Stimulated activated CD8-positive, alpha-beta memory T cell treated with anti-CD3 and anti-CD28 coated beads, Interleukin-2, amount 100 ng/mL, for 1 hour (primary cell): ENCODE results near the gene CTTN.

Source experiments
- DNase-seq, 2 donors: peaks; one replicate each; pipeline ENCODE4 v3.0.0-alpha.2; 2020; ENCODE audit warnings: low read depth in 2 of 2

The CTTN gene

DNA sequence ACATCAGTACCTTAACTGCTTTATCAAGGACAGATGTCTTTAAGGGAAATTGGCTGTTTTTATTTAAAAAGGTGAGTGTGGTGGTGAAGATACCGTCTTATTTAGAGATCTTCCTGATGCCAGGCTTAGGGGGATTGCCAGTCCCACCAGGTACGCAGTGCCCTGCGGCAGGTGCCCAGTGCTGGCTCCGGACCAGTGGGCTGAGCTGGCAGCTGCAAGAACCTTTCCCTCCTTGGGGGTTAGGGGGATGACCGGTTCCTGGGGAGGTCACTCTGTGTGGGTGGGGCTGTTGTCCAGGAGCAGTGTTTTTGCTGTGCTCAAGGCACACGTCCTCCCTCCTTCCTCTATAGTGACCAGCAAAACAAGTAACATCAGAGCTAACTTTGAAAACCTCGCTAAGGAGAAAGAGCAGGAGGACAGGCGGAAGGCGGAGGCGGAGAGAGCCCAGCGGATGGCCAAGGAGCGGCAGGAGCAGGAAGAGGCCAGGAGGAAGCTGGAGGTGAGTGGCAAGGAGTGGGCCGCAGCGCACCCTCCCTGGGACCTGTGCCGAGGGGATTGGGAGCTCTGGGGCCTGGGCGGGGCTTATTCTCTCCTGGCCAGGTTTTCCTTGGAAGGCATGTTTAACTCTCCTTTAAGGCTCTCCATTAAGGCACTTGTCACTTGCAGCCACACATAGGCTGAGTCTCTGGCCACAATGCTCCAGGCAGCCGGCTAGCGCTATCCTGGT, 30.5 kb downstream of the CTTN start:
- DNase-seq: no peak

GRCh38 chr11:70429428-70429705, 31.0 kb downstream of the CTTN start:
- DNase-seq: no peak

DNA sequence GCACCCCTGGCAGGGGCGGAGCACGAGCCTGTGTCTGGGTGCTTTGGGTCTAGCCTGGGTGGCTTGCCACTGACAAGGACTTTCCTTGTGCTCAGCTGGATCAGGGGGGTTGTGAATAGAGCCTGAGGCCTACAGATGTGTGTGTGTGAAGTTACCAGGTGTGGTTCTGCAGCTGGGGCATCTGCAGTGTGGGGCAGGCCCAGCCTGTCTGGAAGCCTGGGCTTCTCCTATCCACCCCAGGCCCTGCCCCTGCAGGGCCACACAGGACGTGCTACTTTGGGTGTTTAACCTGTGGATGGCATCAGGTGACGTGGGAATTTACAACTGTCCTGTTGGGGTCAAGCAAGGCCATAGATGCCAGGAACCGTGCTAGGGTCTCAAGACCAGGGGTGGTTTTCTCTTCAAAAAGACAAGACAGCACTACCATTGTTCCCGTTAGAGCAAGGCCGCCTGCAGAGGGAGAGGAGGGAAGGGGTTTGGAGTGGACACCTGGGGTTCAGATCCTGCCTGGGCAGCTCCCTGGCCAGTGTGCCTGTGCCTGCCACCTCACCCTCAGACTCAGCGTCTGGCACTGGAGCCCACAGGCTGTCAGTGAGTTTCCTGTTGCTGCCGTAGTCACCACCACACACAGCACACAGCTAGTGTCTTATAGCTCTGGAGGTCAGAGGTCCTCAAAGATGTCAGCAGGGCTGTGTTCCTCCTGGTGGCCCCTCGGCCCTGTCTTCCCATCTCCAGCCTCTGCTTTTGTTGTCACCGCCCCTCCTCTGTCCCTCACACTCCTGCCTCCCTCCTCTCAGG, 31.6 kb downstream of the CTTN start:
- no peak for DNase-seq

- DNase-seq: no peak
Measured at GRCh38 chr11:70430671-70431574, 32.6 kb downstream of the CTTN start.

- no peak for DNase-seq
Measured at GRCh38 chr11:70431611-70432010, 33.3 kb downstream of the CTTN start.

- no peak for DNase-seq
Measured at GRCh38 chr11:70432065-70432464, 33.7 kb downstream of the CTTN start.

DNA sequence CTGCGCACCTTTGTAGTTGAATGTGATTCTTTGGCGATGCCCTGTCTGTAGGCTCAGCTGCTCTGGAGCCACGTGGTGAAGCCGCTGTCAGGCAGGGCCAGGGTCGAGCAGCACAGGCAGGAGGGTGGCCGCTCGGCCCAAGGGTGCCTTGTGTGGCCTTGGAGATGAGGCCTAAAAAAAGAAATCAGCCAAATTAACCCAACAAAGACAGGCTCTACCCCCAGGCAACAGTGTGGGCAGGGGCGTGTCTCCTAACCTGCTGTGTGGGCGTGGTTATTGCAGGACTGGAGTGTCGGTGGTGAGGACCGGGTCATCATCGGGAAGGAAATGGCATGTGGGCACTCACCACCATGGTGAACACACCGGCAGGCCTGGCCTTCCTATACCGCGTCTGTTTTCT, 34.3 kb downstream of the CTTN start:
- DNase-seq: no peak

DNA sequence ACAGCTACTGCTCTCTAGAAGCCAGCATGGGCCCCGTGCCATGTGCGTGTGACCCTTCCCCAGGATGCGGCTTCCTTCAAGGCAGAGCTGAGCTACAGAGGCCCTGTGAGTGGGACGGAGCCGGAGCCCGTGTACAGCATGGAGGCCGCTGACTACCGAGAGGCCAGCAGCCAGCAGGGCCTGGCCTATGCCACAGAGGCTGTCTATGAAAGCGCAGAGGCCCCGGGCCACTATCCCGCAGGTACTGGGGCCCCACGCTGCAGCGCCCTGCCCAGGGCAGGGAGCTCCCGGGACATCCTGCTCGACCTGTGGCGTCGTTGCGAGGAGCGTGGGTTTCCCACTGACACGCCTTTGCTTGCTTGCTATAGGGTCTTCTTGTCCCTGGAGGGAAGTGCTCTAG, 34.7 kb downstream of the CTTN start:
- no peak for DNase-seq

DNA sequence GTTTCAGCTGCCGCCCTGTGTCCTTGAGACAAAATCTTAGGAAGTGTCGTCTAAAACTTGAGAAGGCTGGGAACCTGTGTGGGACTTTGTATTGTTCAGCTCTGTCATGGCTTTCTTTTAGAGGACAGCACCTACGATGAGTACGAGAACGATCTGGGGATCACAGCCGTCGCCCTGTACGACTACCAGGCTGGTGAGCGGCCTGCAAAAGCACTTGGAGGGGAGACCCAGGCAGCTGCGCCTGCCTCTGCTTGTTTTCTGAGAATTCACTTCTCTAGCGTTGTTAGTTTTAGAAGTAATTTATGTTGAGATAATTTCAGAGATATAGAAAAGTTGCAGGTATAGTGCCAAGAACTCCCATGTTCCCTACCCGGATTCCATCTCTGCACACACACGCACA, 35.2 kb downstream of the CTTN start:
- DNase-seq: no peak

- DNase-seq: no peak
Measured at GRCh38 chr11:70433966-70434812, 35.9 kb downstream of the CTTN start.

GRCh38 chr11:70434813-70435278, 36.5 kb downstream of the CTTN start:
- no peak for DNase-seq

DNA sequence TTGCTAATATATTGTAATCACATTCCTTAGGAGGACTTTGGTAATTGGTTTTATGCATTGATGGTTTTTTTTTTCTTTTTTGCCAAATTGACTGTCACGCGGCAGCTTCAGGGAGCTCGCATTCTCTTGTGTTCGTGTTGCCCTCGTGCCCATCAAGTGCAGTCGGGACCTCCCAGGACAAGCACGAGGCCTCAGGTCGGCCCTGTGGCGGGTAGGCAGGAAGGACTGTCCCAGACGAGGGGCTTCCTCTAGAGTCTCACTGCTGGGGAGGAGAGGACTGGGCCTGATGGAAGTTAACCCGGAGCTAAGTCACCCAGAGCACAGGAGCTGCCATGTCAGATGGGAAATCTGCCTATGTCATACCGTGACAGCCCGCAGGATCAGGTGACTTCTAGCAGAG, 37.0 kb downstream of the CTTN start:
- no peak for DNase-seq

DNA sequence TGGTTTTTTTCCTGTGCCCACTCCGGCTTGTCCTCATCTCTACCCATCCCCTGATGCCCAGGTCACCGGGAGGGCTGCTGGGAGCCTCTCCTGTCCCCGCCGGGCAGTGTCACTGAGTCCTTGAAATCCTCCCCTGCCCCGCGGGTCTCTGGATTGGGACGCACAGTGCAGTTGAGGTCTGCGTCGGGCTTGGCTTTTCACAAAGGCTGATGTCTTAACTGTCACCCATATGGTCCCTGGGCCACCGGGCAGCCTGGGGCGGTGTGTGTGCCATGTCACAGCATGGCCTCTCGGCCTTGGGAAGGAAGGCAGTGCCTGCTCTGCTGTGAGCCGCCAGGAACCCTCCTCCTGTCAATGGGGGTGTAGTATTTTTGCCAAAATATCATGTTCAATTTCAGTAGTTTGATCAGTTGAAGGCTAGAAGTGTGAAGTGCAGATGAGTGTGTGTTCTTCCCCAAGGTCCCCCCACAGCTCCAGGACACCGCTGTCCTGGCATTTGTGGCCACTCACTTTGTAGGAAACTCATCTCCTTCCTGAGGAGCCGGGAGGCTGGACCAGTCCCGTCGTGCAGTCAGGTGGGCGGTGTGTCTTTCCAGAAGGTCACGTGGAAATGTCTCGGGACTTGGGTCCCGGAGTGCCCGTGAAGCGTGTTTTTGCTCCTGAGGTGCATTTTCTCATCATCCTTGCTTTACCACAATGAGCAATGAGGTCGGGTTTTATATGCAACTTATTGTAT, 37.6 kb downstream of the CTTN start:
- no peak for DNase-seq

GRCh38 chr11:70436501-70436860, 38.2 kb downstream of the CTTN start:
- DNase-seq: no peak

DNA sequence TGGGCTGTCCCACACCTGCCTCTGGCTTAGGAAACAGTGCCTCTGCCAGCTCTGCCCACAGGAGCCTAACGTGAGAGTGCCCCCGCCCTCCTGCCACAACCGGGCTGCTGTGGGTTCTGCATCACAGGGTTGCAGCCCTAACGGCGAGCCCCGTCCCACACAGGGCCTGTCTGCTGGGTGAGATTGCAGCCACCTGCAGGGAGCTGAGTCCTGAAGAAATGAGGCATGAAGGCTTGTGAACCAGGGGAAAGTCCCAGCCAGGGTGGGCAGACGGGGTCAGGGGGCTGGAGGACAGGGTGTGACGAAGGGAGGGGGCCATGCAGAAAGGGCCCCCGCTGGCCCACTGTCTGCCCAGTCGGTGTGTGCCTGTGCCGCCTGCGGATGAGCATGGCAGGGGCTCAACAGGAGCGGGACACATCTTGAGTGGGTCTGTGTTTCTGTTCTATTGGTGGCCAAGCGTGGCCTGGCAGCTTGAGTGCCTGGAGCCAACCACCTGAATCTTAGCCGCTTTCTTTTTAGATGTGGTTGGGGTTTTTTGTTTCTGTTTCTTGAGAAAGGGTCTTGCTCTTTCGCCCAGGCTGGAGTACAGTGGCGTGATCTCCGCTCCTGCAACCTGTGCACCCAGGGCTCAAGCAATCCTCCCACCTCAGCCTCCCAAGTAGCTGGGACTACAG, 38.9 kb downstream of the CTTN start:
- DNase-seq: no peak

- DNase-seq: no peak
Measured at GRCh38 chr11:70440206-70440605, 41.9 kb downstream of the CTTN start.

GRCh38 chr11:70443773-70444030, 45.4 kb downstream of the CTTN start:
- no peak for DNase-seq

GRCh38 chr11:70445091-70445490, 46.8 kb downstream of the CTTN start:
- no peak for DNase-seq

DNA sequence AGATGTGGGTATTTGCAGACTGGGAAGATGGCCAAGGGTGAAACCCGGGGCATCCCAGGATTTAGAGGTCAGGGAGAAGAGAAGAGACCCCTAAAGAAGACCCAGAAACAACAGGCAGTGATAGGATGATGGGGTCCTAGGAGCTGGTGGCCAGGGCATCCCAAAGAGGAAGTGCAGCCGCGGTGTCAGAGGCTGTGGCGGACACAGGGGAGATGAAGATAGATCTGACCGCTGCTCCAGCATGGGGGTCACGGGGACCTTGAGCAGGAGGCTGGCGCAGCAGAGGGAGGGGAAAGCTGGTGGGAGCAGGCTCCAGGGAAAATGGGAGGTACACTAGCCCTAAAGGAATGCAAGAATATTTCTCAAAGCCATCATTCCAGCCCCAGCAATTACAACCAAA, 47.3 kb downstream of the CTTN start:
- no peak for DNase-seq

- no peak for DNase-seq
Measured at GRCh38 chr11:70448983-70449567, 50.7 kb downstream of the CTTN start.
